HG03095 (cell line): Measurements from ENCODE around the gene TASOR.
"Not testable (repeated sequence)": the region's sequence is repeated elsewhere in the genome, so short reads cannot be mapped to it uniquely, and the experiment has no call there.

Experiments
- ATAC-seq: cut with Tn5 transposase; IDR thresholded peaks from one replicate; pipeline ENCODE4 v1.9.1; 2021; ENCODE audit warnings: moderate library complexity; ENCODE audit not compliant: unreplicated experiment

The TASOR gene, protein sequence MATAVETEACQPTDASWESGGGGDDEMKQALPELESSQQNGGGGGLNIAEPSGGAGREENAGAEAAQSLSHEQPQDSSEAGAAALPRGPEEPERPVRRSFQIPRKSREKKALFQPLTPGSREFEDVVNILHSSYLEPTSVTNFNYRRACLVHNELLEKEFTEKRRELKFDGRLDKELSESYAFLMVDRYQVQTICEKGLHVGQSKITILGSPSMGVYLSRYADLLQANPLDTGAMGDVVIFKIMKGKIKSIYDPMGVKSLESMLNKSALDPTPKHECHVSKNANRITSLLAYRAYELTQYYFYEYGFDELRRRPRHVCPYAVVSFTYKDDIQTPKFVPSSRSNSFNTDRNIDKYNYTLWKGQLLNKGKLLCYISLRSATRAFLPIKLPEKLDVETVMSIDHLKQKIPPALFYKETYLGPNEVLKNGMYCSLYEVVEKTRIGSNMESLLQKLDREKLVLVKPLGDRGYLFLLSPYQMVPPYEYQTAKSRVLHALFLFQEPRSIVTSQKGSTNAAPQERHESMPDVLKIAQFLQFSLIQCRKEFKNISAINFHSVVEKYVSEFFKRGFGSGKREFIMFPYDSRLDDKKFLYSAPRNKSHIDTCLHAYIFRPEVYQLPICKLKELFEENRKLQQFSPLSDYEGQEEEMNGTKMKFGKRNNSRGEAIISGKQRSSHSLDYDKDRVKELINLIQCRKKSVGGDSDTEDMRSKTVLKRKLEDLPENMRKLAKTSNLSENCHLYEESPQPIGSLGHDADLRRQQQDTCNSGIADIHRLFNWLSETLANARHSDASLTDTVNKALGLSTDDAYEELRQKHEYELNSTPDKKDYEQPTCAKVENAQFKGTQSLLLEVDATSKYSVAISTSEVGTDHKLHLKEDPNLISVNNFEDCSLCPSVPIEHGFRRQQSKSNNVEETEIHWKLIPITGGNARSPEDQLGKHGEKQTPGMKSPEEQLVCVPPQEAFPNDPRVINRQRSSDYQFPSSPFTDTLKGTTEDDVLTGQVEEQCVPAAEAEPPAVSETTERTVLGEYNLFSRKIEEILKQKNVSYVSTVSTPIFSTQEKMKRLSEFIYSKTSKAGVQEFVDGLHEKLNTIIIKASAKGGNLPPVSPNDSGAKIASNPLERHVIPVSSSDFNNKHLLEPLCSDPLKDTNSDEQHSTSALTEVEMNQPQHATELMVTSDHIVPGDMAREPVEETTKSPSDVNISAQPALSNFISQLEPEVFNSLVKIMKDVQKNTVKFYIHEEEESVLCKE (N-terminal part only)

DNA sequence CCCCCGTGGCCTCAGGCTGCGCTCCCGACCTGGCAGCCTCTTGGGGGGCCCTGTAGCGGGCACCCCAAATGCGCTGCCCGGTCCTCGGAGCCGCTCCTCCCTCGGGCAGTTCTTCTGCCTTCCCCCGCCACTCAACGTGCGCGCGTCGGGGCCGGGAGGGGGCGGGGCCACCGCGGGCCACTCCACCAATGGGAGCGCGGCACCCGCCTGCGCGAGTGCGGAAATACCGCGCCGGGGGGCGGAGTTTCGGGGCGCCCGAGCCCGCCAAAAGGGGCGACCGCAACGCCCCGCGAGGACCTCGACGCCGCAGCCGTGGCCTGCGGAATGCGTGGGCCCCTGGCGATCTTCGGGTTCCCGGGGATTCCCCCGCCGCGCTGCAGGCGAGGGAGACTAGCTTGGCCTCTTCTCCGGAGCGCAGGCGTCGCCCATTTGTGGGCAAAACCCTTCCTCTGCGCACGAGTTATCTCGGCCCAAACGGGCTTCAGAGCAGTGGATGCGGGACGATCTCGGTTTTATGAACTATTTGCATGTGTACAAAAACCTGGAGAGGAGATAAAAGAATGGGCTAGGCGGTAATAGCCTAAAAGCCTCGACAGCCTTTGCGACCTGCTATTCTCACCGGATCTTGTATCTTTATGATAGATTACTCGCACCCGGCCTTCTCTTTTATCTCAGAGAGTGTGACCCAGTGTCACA is at the start of gene TASOR:
TASOR (minus strand) TSS at position 144 of the 696 bp plus-strand sequence. CDS start 259 bp downstream, outside the sequence.
- ATAC-seq: peak; percentile 73

DNA sequence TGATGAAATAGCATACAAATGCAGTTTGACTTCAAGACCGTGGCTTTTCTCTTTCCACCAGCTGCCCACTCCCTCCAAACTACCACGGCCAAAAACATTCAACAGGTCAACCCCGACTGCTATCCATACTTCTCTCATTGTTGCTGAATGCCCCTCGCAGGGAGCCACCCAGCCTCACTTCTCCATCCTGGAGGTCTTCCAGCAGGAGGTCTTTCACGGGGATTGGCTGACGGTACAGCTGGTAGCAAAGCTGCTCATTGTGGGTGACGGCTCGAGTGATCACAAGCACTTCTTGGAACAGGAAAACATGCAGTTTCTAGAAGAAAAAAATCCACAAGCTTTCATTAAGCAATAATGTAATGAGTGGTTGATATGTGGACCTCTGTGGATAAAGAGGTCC is 49.0 kb upstream of the TASOR start:
- ATAC-seq: no peak

DNA sequence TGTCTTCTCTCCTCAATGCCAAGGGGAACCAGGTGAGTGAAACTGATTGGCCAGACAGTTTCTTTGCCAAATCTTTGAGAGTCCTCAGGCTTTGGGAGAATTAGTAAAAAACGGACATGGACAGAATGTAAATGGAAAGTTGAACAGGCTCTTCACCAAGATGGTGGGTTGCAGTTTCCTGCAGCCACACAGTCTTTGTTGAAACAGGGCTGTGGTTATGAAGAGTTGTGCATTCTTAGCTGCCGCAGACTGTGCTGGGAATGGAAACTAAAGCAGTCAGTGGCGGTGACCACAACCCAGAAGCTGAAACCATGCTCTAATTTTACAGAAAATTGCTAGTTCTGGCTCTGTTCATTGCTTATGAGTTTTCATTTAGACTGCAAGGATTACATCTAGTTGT is 42.1 kb upstream of the TASOR start:
- ATAC-seq: peak; percentile 99

DNA sequence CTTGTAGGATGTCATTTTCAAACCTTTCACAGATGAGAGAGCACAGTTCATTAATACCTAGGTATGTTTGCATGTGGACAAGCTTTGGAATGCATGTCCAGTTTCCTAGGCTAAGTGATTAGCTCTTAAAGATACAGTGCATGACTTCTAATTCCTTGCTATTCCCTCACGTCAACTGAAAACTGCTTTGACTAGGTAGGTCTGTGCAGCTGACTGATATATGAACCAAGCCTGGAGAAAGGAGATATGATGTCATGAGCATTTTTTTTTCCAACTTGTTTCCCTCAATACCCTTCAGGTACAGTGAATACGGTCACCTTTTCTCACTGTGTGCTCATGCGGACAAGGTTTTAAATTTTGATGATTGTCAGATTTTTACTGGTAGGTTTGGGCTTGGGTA is 41.6 kb upstream of the TASOR start:
- ATAC-seq: no peak

DNA sequence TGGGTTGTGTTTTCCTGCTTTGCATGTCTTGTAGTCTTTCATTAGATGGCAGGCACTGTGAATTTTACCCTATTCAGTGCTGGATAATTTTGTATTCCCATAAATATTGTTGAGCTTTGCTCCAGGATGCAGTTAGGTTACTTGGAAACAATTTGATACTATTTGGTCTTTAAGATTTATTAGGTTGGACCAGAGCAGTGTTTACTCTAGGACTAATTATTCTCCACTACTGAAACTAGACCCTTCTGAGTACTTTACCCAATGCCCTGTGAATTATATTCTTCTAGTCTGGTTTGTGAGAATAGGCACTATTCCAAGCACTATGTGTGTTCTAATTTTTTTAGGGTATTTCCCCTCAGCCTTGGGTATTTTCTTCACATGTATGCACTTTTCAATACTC is 37.8 kb upstream of the TASOR start:
- no peak for ATAC-seq

DNA sequence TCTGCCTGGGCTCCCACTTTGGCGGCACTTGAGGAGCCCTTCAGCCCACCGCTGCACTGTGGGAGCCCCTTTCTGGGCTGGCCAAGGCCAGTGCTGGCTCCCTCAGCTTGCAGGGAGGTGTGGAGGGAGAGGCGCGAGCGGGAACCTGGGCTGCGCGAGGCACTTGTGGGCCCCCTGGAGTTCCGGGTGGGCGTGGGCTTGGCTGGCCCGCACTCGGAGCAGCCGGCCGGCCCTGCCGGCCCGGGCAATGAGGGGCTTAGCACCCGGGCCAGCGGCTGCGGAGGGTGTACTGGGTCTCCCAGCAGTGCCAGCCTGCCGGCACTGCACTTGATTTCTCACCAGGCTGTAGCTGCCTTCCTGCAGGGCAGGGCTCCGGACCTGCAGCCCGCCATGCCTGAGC is 35.7 kb upstream of the TASOR start:
- not testable (repeated sequence) for ATAC-seq

DNA sequence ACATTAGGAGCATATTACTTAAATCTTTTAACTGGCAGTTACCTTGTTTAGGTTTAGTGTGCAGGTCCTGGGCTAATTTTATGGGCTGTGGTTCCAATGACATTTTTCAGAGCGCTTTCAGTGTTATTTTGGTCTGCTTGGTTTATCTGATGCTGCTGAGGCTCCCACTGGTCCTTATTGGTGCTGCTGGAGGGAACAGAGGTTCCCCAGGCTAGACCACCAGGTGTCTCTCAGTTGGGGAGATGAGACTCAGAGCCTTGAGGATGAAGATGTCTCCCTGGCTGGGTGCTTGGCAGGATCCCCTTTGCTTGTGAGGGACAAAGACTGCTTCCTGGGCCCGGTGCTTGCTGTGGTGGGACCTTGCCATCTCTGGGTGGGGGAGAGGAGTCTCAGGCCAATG is 28.3 kb upstream of the TASOR start:
- no peak for ATAC-seq

DNA sequence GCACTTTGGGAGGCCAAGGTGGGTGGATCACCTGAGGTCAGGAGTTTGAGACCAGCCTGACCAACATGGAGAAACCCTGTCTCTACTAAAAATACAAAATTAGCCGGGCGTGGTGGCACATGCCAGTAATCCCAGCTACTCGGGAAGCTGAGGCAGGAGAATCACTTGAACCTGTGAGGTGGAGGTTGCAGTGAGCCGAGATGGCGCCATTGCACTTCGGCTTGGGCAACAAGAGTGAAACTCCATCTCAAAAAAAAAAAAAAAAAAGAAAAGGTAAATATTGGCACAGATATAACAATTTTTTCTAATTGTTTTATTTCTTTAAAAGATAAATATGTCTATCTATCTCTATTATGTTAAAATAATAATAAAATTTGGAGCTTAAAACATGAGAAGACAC is 24.3 kb upstream of the TASOR start:
- ATAC-seq: not testable (repeated sequence)

DNA sequence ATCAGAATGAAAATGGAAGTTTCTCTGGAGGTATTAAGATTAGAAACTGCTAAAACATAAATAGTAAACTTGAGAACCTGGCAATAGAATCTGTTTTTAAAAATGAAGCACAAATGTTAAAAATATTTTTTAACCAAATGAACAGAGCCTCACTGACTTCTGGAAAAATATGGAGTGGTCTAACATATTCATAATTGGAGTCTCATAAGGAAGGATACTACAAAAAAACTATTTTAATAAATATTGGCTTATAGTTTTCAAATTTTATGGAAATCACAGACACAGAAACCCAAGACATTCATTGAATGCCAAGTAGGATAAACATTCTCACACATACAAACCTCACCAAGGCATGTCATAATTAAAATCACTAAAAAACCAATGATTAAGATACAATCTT is 23.6 kb upstream of the TASOR start:
- ATAC-seq: no peak

DNA sequence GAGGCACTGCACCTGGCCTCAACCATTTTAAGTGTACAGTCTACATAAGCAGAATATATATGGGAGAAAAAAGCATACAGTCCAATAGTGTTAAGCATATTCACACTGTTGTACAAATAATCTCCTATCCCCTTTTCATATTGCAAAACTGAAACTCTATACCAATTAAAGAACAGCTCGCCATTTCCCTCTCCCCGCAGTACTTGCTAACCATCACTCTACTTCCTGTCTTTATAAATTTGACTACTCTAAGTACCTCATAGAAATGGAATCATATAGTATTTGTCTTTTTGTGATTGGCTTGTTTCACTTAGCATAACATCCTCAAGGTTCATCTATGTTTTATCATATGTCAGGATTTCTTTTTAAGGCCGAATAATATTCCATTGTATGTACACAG is 21.6 kb upstream of the TASOR start:
- ATAC-seq: no peak

DNA sequence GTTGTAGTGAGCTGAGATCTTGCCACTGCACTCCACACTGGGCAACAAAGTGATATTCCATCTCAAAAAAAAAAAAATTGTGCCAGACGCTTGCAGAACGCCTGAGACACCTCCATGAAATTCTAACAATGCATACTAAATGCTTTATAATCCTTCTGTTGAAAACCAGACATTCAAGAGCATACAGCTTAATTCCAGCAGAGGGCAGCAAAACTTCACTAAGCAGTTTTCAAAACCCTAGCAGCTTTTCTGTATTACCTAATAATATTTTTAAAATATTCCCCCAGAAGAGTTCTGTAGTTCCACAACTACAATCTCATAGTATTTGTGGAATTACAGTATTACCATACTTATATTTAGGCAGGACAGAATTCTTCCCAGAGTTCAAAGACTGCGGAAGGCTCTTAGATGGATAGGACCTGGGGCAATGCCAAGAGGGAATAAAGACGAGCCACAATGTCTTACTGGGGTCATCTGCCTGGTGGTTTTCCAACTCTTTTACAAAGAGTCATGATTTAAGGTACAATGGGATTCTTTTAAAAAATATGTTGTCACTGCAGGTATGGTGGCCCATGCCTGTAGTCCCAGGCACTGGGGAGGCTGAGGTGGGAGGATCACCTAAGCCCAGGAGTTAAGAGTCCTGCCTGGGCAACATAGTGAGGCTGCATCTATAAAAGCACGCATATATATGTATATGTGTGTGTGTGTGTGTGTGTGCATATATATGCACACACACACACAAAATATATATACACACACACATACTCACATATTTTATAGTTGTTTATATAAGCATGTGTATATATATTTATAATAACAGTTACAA is 19.6 kb upstream of the TASOR start:
- ATAC-seq: no peak

DNA sequence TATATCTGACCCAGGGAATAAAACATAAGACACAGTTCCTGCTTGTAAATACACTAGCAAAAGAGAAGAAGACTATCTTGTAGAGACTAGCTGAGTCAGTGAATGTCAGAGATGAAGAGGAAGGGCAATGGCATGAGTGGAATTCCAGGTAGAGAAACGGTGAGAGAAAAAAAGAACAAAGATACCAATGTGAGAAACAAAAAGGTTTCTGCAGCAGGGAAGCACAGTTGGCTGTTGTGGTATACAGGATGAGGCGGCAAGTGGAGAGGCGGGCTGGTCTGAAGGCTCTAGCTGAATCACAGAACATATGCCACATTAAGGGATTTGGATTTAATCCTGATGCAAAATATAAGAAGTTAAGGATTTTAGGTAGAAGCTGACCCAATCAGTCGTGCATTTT is 17.1 kb upstream of the TASOR start:
- no peak for ATAC-seq

DNA sequence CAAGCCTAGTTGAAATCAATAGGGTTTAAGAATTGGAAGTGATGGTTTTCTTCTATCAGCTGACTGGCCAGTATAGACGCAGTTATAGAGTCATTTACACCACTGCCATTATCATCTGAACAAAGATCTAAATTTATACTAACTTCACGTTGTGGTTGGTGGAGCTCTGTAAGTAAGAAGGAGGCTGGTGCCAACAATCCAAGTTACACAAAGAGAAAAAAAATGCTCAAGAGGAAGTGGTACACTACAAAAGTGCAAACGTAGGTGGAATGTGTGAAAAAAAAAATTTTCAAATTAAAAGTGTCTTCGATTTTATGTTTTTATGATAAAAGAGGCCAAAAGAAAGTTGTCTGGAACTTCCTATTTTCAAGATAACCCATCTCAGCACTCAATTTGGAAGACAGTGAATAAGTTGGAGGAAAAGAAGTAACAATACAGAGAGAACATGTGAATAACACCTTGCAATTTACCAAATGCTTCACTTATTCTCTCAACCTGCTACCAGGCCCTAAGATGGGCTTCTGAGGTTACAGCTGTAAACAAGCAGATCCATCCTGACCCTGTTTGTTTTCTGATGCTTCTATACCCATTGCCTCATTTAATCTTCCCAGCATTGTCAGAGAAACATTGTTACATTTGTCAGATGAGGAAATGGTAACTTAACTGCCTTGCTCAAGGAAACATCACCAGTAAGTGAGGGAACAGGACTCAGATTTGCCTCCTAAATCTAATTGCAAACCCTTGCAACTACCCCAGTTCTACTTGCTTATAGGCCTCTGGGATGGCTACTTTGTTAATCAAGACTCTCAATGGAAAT is 12.0 kb upstream of the TASOR start:
- ATAC-seq: no peak

DNA sequence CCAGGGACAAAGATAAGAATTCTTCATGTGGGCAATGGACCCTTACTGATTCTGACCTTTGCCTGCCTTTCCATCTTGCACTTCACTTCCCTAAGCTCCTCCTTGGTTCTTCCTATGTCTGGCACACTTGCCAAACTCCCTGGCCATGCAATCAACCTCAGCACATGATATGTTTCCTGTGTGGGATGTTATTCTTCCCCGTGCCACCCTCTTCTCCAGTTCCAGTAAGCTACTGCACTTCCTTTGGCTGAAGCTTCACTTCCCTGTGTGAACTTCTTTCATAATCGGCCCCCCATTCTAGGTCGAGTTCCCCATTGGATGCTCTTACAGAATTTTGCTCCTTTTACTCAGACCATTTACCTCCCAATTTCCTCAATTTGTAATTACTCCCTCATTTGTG is 10.7 kb upstream of the TASOR start:
- no peak for ATAC-seq

DNA sequence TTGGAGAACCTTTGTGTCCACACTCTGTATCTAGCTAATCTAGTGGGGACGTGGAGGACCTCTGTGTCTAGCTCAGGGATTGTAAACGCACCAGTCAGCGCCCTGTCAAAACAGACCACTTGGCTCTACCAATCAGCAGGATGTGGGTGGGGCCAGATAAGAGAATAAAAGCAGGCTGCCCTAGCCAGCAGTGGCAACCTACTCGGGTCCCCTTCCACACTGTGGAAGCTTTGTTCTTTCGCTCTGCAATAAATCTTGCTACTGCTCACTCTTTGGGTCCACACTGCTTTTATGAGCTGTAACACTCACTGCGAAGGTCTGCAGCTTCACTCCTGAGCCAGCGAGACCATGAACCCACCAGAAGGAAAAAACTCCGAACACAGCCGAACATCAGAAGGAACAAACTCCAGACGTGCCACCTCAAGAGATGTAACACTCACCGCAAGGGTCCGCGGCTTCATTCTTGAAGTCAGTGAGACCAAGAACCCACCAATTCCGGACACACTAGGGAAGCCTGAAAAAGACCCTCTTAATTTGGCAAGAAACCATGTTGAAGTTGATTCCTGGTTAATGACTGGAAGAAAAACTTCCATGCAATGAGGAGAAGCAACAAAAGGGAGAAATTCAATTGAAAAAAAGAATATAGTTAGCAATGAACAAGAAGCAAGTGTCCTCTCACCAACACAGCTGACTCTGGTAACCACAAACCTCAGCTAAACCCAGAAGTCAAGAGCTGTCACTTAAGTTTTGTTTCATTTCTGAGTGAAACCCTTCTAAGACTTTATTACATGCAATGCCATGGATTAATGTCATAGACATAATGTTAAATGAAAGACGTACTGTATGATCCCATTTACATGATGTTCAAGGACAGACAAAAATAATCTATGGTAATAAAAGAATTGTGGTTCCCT is 9.7 kb upstream of the TASOR start:
- ATAC-seq: peak; percentile 70

DNA sequence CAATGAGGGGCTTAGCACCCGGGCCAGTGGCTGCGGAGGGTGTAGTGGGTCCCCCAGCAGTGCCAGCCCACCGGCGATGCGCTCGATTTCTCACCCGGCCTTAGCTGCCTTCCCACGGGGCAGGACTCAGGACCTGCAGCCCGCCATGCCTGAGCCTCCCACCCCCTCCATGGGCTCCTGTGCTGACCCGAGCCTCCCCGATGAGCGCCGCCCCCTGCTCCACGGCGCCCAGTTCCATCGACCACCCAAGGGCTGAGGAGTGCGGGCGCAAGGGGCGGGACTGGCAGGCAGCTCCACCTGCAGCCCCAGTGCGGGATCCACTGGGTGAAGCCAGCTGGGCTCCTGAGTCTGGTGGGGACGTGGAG is 8.9 kb upstream of the TASOR start:
- ATAC-seq: not testable (repeated sequence)

DNA sequence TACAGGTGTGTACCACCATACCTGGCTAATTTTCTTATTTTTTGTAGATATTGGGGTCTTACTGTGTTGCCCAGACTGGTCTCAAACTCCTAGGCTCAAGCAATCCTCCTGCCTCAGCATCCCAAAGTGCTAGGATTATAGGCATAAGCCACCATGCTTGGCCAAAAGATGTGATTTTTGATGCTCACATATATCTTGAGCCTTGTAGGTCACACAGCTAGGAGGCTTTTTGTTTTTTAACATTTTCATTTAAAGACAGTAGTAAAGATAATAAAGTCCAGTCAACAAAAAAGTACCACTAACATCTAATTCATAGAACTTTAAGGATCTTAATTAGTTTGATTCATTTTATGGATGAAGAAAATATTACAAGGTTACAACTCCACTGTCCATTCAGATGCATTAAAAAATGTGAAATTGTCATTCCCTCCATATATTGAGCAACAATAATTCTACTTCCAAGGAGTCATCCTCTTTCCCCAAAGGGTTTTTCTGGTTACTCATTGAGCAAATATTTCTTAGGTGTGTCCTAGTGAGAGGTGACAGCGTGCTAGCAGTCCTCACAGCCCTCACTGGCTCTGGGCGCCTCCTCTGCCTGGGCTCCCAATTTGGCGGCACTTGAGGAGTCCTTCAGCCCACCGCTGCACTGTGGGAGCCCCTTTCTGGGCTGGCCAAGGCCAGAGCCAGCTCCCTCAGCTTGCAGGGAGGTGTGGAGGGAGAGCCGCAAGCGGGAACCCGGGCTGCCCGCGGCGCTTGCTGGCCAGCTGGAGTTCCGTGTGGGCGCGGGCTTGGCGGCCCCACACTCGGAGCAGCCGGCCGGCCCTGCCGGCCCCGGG is 8.3 kb upstream of the TASOR start:
- no peak for ATAC-seq
